Endometrial microvascular endothelial cells (primary cell): ENCODE data around the gene ABCB10. TPM values are rescaled to one million over a fixed set of nuclear protein-coding genes. Genes with fewer than 3 reads are reported as not detected.
"Not testable (repeated sequence)": the region's sequence is repeated elsewhere in the genome, so short reads cannot be mapped to it uniquely, and the experiment has no call there.

Experiments
- in situ Hi-C: cut with HindIII; loops from 2 replicates; pipeline ENCODE4 v1.10.0; 2017; ENCODE audit warnings: low sequenced_read_pairs, low pct_unique_long_range_greater_than_20kb; ENCODE audit errors: inconsistent ontology term
- total RNA-seq: library from RNA; depleted of rRNA; stranded (reverse); fragments of >200 nt; gene quantifications from one replicate; pipeline ENCODE4 v1.2.3, GENCODE V29; 2015; ENCODE audit errors: inconsistent ontology term

ABCB10 gene
- total RNA-seq, 1 donor from 2014 or later = 32.7 TPM

DNA sequence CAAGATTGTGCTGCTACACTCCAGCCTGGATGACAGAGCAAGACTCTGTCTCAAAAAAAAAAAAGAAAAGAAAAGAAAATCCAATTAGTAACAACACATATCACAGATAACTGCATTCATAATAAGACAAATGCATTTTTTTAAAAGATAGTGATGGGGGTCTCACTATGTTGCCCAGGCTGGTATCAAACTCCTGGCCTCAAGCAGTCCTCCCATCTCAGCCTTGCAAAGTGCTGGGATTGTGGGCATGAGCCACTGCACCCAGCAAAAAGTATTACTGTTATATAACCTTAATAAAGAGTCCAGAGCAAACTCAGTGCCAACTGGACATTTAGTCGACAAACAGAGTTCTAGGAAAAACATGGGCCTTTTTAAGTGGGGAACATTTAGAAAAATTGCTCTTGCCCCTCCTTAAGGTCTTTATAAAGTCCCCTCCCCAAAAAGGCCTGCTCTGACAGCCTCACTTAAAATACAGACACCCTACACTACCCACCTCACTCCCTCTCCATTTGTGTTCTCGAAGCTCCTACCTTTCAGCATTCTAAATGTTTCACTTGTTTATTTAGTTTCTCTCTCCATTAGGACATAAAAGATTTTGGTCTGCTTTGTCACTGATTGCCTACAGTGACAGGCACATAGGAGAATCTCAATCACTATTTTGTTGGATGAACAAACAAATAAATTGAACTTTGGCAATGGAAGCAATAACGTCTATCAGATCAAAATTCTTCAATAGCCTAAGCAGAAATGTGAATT, 7.5 kb downstream of the ABCB10 start:
- in situ Hi-C loops = no loop called here

DNA sequence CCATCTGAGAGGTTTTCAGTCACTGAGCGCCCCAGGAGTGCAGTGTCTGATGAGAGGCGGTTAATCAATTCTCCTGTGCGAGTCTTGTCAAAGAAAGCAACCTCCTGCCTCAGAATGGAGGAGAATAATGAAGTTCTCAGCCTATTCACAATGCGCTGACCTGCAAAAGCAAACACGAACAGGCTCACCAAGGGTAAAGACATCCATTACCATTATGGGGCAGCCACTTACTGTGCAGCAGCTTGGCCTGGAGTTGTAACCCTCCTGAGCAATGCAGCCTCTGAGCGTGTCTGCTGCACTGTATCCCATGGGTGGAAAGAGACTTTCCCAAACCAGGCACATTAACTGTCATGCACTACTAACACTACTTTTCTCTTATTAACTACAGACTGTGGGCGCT, 11.0 kb downstream of the ABCB10 start:
- in situ Hi-C loops = no loop called here

DNA sequence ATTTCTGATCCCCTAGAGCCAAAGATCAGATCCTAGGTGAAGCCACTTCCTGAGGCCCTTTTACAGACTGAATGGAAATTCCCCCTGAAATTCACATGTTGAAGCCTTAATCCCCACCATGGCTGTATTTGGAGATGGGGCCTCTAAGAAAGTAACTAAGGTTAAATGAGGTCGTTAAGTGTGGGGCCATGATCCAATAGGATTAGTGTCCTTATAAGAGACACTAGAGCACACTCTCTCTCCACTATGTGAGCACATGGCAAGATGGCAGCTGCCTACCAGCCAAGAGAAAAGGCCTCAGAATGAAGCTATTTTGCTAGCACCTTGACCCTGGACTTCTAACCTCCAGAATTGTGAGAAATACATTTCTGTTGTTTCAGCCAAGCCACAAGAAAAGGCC, 13.9 kb downstream of the ABCB10 start:
- in situ Hi-C loops = no loop called here

- in situ Hi-C loops = no loop called here
Observed at GRCh38 chr1:229539863-229540506, 18.5 kb downstream of the ABCB10 start.

GRCh38 chr1:229538945-229539344, 19.6 kb downstream of the ABCB10 start:
- in situ Hi-C loops = no loop called here

GRCh38 chr1:229537894-229538293, 20.6 kb downstream of the ABCB10 start:
- in situ Hi-C loops = no loop called here

GRCh38 chr1:229536982-229537381, 21.5 kb downstream of the ABCB10 start:
- in situ Hi-C loops = no loop called here

- in situ Hi-C loops = no loop called here
Observed at GRCh38 chr1:229535230-229535629, 23.3 kb downstream of the ABCB10 start.

- in situ Hi-C loops = no loop called here
Observed at GRCh38 chr1:229531326-229531725, 27.2 kb downstream of the ABCB10 start.

DNA sequence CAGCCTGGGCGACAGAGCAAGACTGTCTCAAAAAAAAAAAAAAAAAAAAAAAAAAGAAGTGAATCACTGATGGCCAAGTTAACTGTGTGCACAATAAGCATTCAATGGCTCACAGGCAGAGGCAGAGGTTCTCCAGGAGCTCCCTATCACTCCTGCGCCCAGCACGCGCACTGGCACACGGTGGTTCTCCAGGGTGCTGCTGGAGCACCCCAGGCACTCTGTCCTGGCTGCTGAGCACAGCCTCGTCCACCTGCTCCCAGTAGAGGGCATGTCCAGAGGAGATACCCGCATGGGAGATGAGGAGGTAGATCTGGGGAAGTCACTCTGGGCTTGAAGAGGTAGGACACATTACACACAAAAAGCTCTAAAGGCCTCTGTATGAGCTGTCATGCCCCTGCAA, 28.9 kb downstream of the ABCB10 start:
- in situ Hi-C loops = no loop called here

DNA sequence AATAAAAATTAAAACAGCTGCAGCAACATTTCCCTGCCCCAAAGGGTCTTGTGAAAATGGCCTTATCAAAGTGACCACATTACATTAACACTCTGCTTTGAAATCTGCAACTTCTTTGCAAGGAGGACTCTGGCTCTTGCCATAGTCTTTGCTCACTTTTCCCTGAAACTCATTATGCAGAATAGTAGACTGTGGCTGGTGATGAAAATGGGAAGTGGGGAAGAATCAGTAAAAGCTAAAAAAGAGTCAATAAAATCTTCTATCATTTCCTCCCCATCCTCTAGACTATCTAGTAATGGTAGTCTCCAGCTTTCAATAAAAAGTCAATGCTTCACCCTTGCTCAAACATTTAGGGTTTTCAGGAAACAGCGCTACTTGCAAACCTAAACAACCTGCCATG, 31.8 kb downstream of the ABCB10 start:
- in situ Hi-C loops = no loop called here

GRCh38 chr1:229523052-229523451, 35.5 kb downstream of the ABCB10 start:
- in situ Hi-C loops = no loop called here

GRCh38 chr1:229514578-229515275, 43.8 kb downstream of the ABCB10 start:
- in situ Hi-C loops = no loop called here

GRCh38 chr1:229511625-229512024, 46.9 kb downstream of the ABCB10 start:
- in situ Hi-C loops = not testable (repeated sequence)

- in situ Hi-C loops = not testable (repeated sequence)
Observed at GRCh38 chr1:229511201-229511600, 47.3 kb downstream of the ABCB10 start.

DNA sequence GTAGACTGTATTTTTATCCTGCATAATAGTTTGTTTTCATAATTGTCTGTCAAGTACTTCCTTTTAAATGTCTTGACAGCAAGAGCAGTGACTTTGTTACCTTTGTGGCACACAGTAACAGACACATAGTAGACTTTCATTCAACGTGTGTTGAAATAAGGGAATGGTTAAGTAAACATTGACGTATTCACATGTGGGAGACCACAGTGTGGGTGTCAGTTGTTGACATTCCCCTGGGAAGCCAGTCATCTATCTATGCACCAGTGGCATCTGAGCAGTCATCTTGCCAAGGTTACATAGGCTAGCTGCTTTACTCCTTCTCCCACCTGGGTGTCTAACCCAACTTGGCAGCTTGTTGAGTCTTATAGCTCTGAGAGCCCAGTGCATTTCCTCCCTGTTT, 48.9 kb downstream of the ABCB10 start:
- in situ Hi-C loops = no loop called here

- in situ Hi-C loops = no loop called here
Observed at GRCh38 chr1:229508823-229509337, 49.6 kb downstream of the ABCB10 start.

DNA sequence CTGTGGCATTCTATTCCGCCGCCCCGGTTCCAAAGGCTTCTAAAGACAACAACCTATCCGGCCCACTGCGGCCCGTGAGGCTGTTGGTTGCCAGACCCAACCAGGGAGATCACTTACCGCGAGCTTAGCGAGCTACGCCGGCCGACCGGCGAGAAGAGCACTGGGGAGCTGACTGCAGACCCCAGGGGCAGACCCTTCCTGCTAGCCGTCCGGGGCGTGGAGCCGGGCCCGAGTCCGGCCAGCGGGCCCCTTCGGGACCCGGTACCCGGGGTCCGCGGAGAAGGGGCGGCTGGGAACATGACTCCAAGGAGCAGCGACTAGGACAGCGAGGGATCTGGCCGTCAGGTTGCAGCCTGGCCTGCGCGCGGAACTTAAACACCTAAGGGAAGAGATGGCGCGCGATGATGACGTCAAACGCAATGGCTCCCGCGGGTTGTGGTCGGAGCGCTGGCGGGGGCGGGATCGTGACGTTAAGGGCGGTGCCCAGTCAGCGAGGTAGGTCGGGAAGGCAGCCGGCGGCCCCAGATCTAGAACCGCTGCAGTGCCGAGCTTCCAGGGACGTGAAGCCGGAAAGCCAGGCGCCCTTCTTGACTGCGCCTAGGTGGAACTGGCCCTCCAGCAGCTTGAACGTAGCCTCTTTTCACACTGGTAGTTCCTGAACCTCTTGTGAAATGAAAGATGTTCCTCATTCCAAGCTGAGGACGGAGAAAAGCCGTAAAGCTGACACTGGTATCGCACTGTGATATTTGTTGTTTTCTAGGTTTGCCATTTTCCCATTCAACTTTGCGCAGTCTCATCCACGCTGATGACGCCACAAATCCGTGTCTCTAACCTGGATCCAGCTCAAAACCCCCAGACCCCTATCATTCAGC, 50.3 kb downstream of the ABCB10 start, which contains the start of gene NUP133:
NUP133 (minus strand) TSS at position 391 of the 872 bp plus-strand sequence; CDS start at position 299, 92 bp downstream.
- in situ Hi-C loops = no loop called here

DNA sequence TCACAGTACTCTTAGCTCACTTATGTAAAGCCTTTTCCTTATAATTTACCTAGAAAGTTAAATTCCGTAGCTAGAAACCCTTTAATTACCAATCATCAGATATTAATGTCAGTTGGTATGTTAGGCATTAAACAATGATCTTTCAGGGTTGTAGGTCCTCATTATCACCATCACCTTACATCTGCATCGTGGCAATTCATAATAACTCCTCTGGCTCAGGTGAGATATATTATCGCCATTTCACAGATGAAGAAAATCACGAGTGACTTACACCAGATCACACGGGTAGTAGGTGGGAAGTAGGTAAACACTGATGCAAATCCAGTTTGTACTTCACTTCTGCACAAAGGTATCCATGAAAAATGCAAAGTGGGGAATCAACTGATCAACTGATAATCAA, 51.0 kb downstream of the ABCB10 start:
- in situ Hi-C loops = no loop called here
